OCI-LY1 (cell line): ENCODE data around the gene MPHOSPH9.

Experiments used
- CTCF ChIP-seq: fragments of 200-600 bp; sonication (generic), shearing (Covaris generic); IDR thresholded peaks from 2 replicates; pipeline ENCODE4 v1.5.1; 2017; ENCODE audit warnings: mild to moderate bottlenecking, antibody characterized with exemption, low read length, moderate library complexity, mixed read lengths
- EZH2 ChIP-seq: fragments of 200-600 bp; sonication (generic), shearing (Covaris generic); IDR thresholded peaks from 2 replicates; pipeline ENCODE4 v1.8.0; 2017; ENCODE audit warnings: borderline replicate concordance, mixed run types, mild to moderate bottlenecking, antibody characterized with exemption, low read length, moderate library complexity, mixed read lengths

GRCh38 chr12:123263196-123263817 lies 30.4 kb upstream of the MPHOSPH9 start:
- TF ChIP-seq CTCF (no peak), EZH2 (no peak)
